ENCODE measurements around the gene VPS39. TPM values are rescaled to one million over a fixed set of nuclear protein-coding genes. Genes with fewer than 3 reads are reported as not detected.

VPS39 gene
- total and polyA plus RNA-seq, 2 experiments from 2014 or later, result 28.8 to 43.9 TPM

- H4K20me1 ChIP-seq (ENCODE audit: insufficient read depth, poor library complexity, severe bottlenecking), result no peaks in the 10 kb centered on the region
- no peaks in the 10 kb centered on the region for H3K9me2 ChIP-seq (replicated peaks; ENCODE audit: insufficient read depth)
- TF ChIP-seq CTCF (IDR thresholded peaks at IDR 0.05; ENCODE audit: poor library complexity), result no peak
- no peak overlapping the region for H3K4me3 ChIP-seq
- 96% methylated on average over 12 of the region's 13 CpGs for WGBS (ENCODE audit: low lambda C conversion rate, missing lambda C conversion rate)
- H3K36me3 ChIP-seq (replicated peaks; ENCODE audit: insufficient read depth, low read depth), result no peaks in the 10 kb centered on the region
- H3K27me3 ChIP-seq, result no peaks in the 10 kb centered on the region
- no peaks in the 10 kb centered on the region for H3K4me1 ChIP-seq (ENCODE audit: insufficient read depth)
- H3K4me2 ChIP-seq, result no peak overlapping the region
- H3K27ac ChIP-seq, result no peak overlapping the region
- no peaks in the 10 kb centered on the region for H3K9me3 ChIP-seq (ENCODE audit: low read depth)
- no peaks in the 10 kb centered on the region for H3K79me2 ChIP-seq
- no peak for DNase-seq (ENCODE audit: low spot score)
- H2AFZ ChIP-seq, result no peak overlapping the region
These were observed 41.7 kb downstream of the VPS39 start for GRCh38 chr15:42166225-42166940.

GRCh38 chr15:42165106-42165505, 43.0 kb downstream of the VPS39 start:
- Histone ChIP-seq H3K4me1 (ENCODE audit: insufficient read depth) (no peaks in the 10 kb centered on the region), H3K36me3 (replicated peaks; ENCODE audit: insufficient read depth, low read depth) (no peaks in the 10 kb centered on the region), H3K27me3 (no peaks in the 10 kb centered on the region), H3K9me2 (replicated peaks; ENCODE audit: insufficient read depth) (no peaks in the 10 kb centered on the region), H3K9me3 (ENCODE audit: low read depth) (no peaks in the 10 kb centered on the region), H2AFZ (no peak overlapping the region), H3K79me2 (no peaks in the 10 kb centered on the region), H3K27ac (no peak overlapping the region), H4K20me1 (ENCODE audit: insufficient read depth, poor library complexity, severe bottlenecking) (no peaks in the 10 kb centered on the region), H3K4me3 (no peak overlapping the region), H3K4me2 (no peak overlapping the region)
- DNase-seq (ENCODE audit: low spot score), result no peak
- WGBS (ENCODE audit: low lambda C conversion rate, missing lambda C conversion rate), result 97% methylated on average over 6 of the region's 6 CpGs
- TF ChIP-seq EZH2 (IDR thresholded peaks at IDR 0.05; ENCODE audit: borderline replicate concordance) (no peak), CTCF (IDR thresholded peaks at IDR 0.05; ENCODE audit: poor library complexity) (no peak), EZH2phosphoT487 (IDR thresholded peaks at IDR 0.05; ENCODE audit: low read depth, severe bottlenecking, unreplicated experiment) (no peak)

GRCh38 chr15:42163947-42164550, 44.1 kb downstream of the VPS39 start:
- H3K4me2 ChIP-seq, result no peak overlapping the region
- H3K27me3 ChIP-seq, result no peaks in the 10 kb centered on the region
- DNase-seq (ENCODE audit: low spot score), result no peak
- no peak overlapping the region for H2AFZ ChIP-seq
- no peaks in the 10 kb centered on the region for H3K4me1 ChIP-seq (ENCODE audit: insufficient read depth)
- TF ChIP-seq EZH2 (IDR thresholded peaks at IDR 0.05; ENCODE audit: borderline replicate concordance), result no peak
- TF ChIP-seq CTCF (IDR thresholded peaks at IDR 0.05; ENCODE audit: poor library complexity), result no peak
- no peak for TF ChIP-seq EZH2phosphoT487 (IDR thresholded peaks at IDR 0.05; ENCODE audit: low read depth, severe bottlenecking, unreplicated experiment)
- no peaks in the 10 kb centered on the region for H3K79me2 ChIP-seq
- H3K9me2 ChIP-seq (replicated peaks; ENCODE audit: insufficient read depth), result no peaks in the 10 kb centered on the region
- WGBS (ENCODE audit: low lambda C conversion rate, missing lambda C conversion rate), result 83% methylated on average over 4 of the region's 4 CpGs
- H3K4me3 ChIP-seq, result no peak overlapping the region
- no peaks in the 10 kb centered on the region for H4K20me1 ChIP-seq (ENCODE audit: insufficient read depth, poor library complexity, severe bottlenecking)
- no peak overlapping the region for H3K27ac ChIP-seq
- no peaks in the 10 kb centered on the region for H3K9me3 ChIP-seq (ENCODE audit: low read depth)
- no peaks in the 10 kb centered on the region for H3K36me3 ChIP-seq (replicated peaks; ENCODE audit: insufficient read depth, low read depth)

Data from hepatocyte (in vitro differentiated cells).